ENCODE results near the gene FCGR3A.

FCGR3A gene

GRCh38 chr1:161499099-161500039 is 50.2 kb downstream of the FCGR3A start:
- peak; percentile 74 to 89 (median 84) for DNase-seq

- peak in 1 of 4 experiments; percentile 19 for DNase-seq
Measured at GRCh38 chr1:161498646-161499045, 51.0 kb downstream of the FCGR3A start.

GRCh38 chr1:161497961-161498360 is 51.7 kb downstream of the FCGR3A start:
- DNase-seq: peak in 3 of 4 experiments; percentile 33 to 60 (median 43)

- no peak for DNase-seq
Measured at GRCh38 chr1:161495490-161495889, 54.1 kb downstream of the FCGR3A start.

- DNase-seq: no peak
Measured at GRCh38 chr1:161494091-161494735, 55.4 kb downstream of the FCGR3A start.

GRCh38 chr1:161492827-161493226 is 56.8 kb downstream of the FCGR3A start:
- DNase-seq: no peak

Measured in suppressor macrophage (primary cell).